C4-2B (cell line): ENCODE measurements around the gene ZNF560.
"Not testable (repeated sequence)": the region's sequence is repeated elsewhere in the genome, so short reads cannot be mapped to it uniquely, and the experiment has no call there.

Experiments
- H3K27ac ChIP-seq: fragments of 450-650 bp; 2 replicates; pipeline ENCODE4 v1.5.1; 2017
- CTCF ChIP-seq: fragments of 450-650 bp; conservative IDR thresholded peaks from 2 replicates; pipeline ENCODE4 v1.5.1; 2017; ENCODE audit warnings: mild to moderate bottlenecking
- ZFX ChIP-seq: fragments of 450-650 bp; IDR thresholded peaks from 2 replicates; pipeline ENCODE4 v1.6.1; 2017

The ZNF560 gene

GRCh38 chr19:9498183-9498902, at the start of gene ZNF560:
Gene ZNF560, minus strand, starts transcription at chr19:9498616. Its CDS starts 23,303 bp downstream, at chr19:9475313.
- no peak within 1 kb of the TSS for H3K27ac ChIP-seq
- no peak; the same call in 1 of the 2 replicates for TF ChIP-seq CTCF
- TF ChIP-seq ZFX = no peak

- TF ChIP-seq ZFX (no peak), CTCF (no peak)
- no peak overlapping the region for H3K27ac ChIP-seq
These were observed 49.5 kb upstream of the ZNF560 start for GRCh38 chr19:9547870-9548269.

- H3K27ac ChIP-seq = not testable (repeated sequence)
These were observed 42.9 kb upstream of the ZNF560 start for GRCh38 chr19:9541281-9541680.

- not testable (repeated sequence) for H3K27ac ChIP-seq
These were observed 41.5 kb upstream of the ZNF560 start for GRCh38 chr19:9539921-9540320.

- H3K27ac ChIP-seq = peak overlapping the region; percentile 71; the same call in 1 of the 2 replicates
These were observed 40.8 kb upstream of the ZNF560 start for GRCh38 chr19:9539201-9539600.

- H3K27ac ChIP-seq = peak within 1 kb of the TSS; percentile 71
These were observed 40.0 kb upstream of the ZNF560 start, which contains the start of gene ZNF426 for GRCh38 chr19:9538183-9539058. Gene ZNF426, minus strand, starts transcription at chr19:9538645. Its CDS starts 2,413 bp downstream, at chr19:9536232.

GRCh38 chr19:9535934-9536333, 37.5 kb upstream of the ZNF560 start:
- TF ChIP-seq CTCF = no peak
- TF ChIP-seq ZFX = no peak
- no peak overlapping the region for H3K27ac ChIP-seq

More at GRCh38 chr19:9538183-9539058, 40.0 kb upstream of the ZNF560 start, which contains the start of gene ZNF426:
- TF ChIP-seq CTCF = no peak
- peak; percentile 94 for TF ChIP-seq ZFX

GRCh38 chr19:9531933-9532332, 33.5 kb upstream of the ZNF560 start:
- H3K27ac ChIP-seq = no peak overlapping the region
- TF ChIP-seq CTCF = no peak
